HepG2 (cell line): ENCODE measurements around the gene KHK. TPM values are rescaled to one million over a fixed set of nuclear protein-coding genes. Genes with fewer than 3 reads are reported as not detected.

Experiments
- BRD4 ChIP-seq: sonication (generic); formaldehyde crosslinking; IDR thresholded peaks from 2 replicates; pipeline ENCODE4 v1.4.0; 2020; ENCODE audit warnings: missing genetic modification reagents
- HDAC2 ChIP-seq: sonication (generic); formaldehyde crosslinking; IDR thresholded peaks from 2 replicates; pipeline ENCODE4 v1.4.0; 2020; ENCODE audit warnings: missing genetic modification reagents
- JUN ChIP-seq: sonication (generic); formaldehyde crosslinking; IDR thresholded peaks from 2 replicates; pipeline ENCODE4 v1.4.0; 2020; ENCODE audit warnings: mild to moderate bottlenecking, missing genetic modification reagents
- KDM2A ChIP-seq: sonication (generic); formaldehyde crosslinking; IDR thresholded peaks from 2 replicates; pipeline ENCODE4 v1.4.0; 2020; ENCODE audit warnings: low read depth, missing genetic modification reagents, borderline replicate concordance
- KLF9 ChIP-seq: IDR thresholded peaks from 2 replicates; pipeline ENCODE4 v1.6.1; 2016; ENCODE audit warnings: low read depth
- MYC ChIP-seq: sonication (generic); formaldehyde crosslinking; IDR thresholded peaks from 2 replicates; pipeline ENCODE4 v1.9.0; 2021; ENCODE audit warnings: missing genetic modification reagents, borderline replicate concordance
- PHB2 ChIP-seq: fragments of 450-650 bp; IDR thresholded peaks from 2 replicates; pipeline ENCODE4 v1.6.1; 2018; ENCODE audit not compliant: partially characterized antibody
- POLR2AphosphoS2 ChIP-seq: IDR thresholded peaks from 2 replicates; pipeline ENCODE4 v1.6.1; 2011; ENCODE audit warnings: low read depth, low read length, improper control_type of control experiment
- RBFOX2 ChIP-seq: fragments of 200-400 bp; formaldehyde crosslinking; IDR thresholded peaks from 2 replicates; pipeline ENCODE4 v1.6.1; 2017; ENCODE audit warnings: low read depth, mild to moderate bottlenecking, low read length
- RFXAP ChIP-seq: sonication (generic); formaldehyde crosslinking; IDR thresholded peaks from 2 replicates; pipeline ENCODE4 v1.4.0; 2020; ENCODE audit warnings: missing genetic modification reagents, borderline replicate concordance
- RXRB ChIP-seq: IDR thresholded peaks from 2 replicates; pipeline ENCODE4 v1.6.1; 2016; ENCODE audit warnings: borderline replicate concordance, missing genetic modification reagents, missing compliant biosample characterization
- SALL1 ChIP-seq: sonication (generic); formaldehyde crosslinking; IDR thresholded peaks from 2 replicates; pipeline ENCODE4 v1.8.0; 2022; ENCODE audit warnings: mild to moderate bottlenecking, missing genetic modification reagents
- TBP ChIP-seq: sonication (generic); formaldehyde crosslinking; IDR thresholded peaks from 2 replicates; pipeline ENCODE4 v1.5.0; 2020; ENCODE audit warnings: missing genetic modification reagents
- TEAD2 ChIP-seq: sonication (generic); formaldehyde crosslinking; IDR thresholded peaks from 2 replicates; pipeline ENCODE4 v1.9.0; 2021; ENCODE audit warnings: missing genetic modification reagents
- ZBTB44 ChIP-seq: sonication (generic); formaldehyde crosslinking; IDR thresholded peaks from 2 replicates; pipeline ENCODE4 v1.4.0; 2020; ENCODE audit warnings: missing genetic modification reagents
- ZIK1 ChIP-seq: sonication (generic); formaldehyde crosslinking; IDR thresholded peaks from 2 replicates; pipeline ENCODE4 v1.5.0; 2020; ENCODE audit warnings: mild to moderate bottlenecking, low read depth, missing genetic modification reagents, borderline replicate concordance
- ZNF225 ChIP-seq: sonication (generic); formaldehyde crosslinking; IDR thresholded peaks from 2 replicates; pipeline ENCODE4 v1.4.0; 2020; ENCODE audit warnings: mild to moderate bottlenecking, missing genetic modification reagents
- ZNF251 ChIP-seq: sonication (generic); formaldehyde crosslinking; IDR thresholded peaks from 2 replicates; pipeline ENCODE4 v1.9.0; 2021; ENCODE audit warnings: mild to moderate bottlenecking, missing genetic modification reagents
- ZNF383 ChIP-seq: sonication (generic); formaldehyde crosslinking; IDR thresholded peaks from 2 replicates; pipeline ENCODE4 v1.4.0; 2020; ENCODE audit warnings: missing genetic modification reagents, mild to moderate bottlenecking, borderline replicate concordance
- ZNF484 ChIP-seq: sonication (generic); formaldehyde crosslinking; IDR thresholded peaks from 2 replicates; pipeline ENCODE4 v1.5.1; 2020; ENCODE audit warnings: mild to moderate bottlenecking, low read depth, missing genetic modification reagents, borderline replicate concordance
- polyA plus RNA-seq, 8 experiments: library from polyadenylated mRNA; depleted of rRNA in 3 of 8; stranded (reverse) in 7 of 8; unstranded in 1 of 8; fragments of >200 nt; fragmentation: Illumina TruSeq in 4 of 8; extraction: Trizol in 4 of 8; gene quantifications; 2 replicates each; pipeline versions ENCODE4 v1.2.1 to v1.2.3, GENCODE V29; 2011 to 2016; ENCODE audit warnings: low read depth in 4 of 8, missing spikeins in 1 of 8, mixed read lengths in 1 of 8; ENCODE audit not compliant: insufficient read depth in 1 of 8
- total RNA-seq, 5 experiments: library from RNA; depleted of rRNA; stranded (reverse); fragments of >200 nt; fragmentation: Illumina TruSeq; extraction: Trizol; gene quantifications; 2 replicates each; pipeline ENCODE4 v1.2.3, GENCODE V29; 2016; ENCODE audit warnings: low read depth in 1 of 5
- TF ChIP-seq, protein P1 (sequence below): sonication (generic); formaldehyde crosslinking; IDR thresholded peaks from 2 replicates; pipeline ENCODE4 v1.4.0; 2020; ENCODE audit warnings: low read depth, mild to moderate bottlenecking, missing genetic modification reagents
- TF ChIP-seq, protein P2 (sequence below): sonication (generic); formaldehyde crosslinking; IDR thresholded peaks from 2 replicates; pipeline ENCODE4 v1.5.0; 2020; ENCODE audit warnings: missing genetic modification reagents
- TF ChIP-seq, protein P3 (sequence below), 2 experiments: IDR thresholded peaks; 2 replicates each; pipeline ENCODE4 v1.6.1; 2011 to 2012; ENCODE audit warnings: low read length in 2 of 2, borderline replicate concordance in 1 of 2, low read depth in 1 of 2, mild to moderate bottlenecking in 1 of 2, moderate library complexity in 1 of 2

The KHK gene
- total and polyA plus RNA-seq, 2 of the 13 experiments (the other 11 are each of a cell fraction or from before 2014, with no cell fraction given): 40.9 to 99.2 TPM

GRCh38 chr2:27071277-27071989, 15.1 kb upstream of the KHK start, which contains the start of gene OST4 (continued):
- TF ChIP-seq, protein P1, sequence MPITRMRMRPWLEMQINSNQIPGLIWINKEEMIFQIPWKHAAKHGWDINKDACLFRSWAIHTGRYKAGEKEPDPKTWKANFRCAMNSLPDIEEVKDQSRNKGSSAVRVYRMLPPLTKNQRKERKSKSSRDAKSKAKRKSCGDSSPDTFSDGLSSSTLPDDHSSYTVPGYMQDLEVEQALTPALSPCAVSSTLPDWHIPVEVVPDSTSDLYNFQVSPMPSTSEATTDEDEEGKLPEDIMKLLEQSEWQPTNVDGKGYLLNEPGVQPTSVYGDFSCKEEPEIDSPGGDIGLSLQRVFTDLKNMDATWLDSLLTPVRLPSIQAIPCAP (CRISPR knock-in tag): no peak
- peak; percentile 52; the same call in 1 of the 2 replicates for TF ChIP-seq RXRB (CRISPR knock-in tag)
- TF ChIP-seq PHB2: no peak
- no peak for TF ChIP-seq POLR2AphosphoS2
- no peak for TF ChIP-seq HDAC2
- TF ChIP-seq RBFOX2: peak; percentile 99
- TF ChIP-seq TEAD2 (CRISPR knock-in tag): no peak
- peak; percentile 77; the same call in 1 of the 2 replicates for TF ChIP-seq MYC (CRISPR knock-in tag)
- TF ChIP-seq JUN (CRISPR knock-in tag): no peak
- no peak for TF ChIP-seq ZNF251 (CRISPR knock-in tag)
- no peak; the same call in none of the 2 replicates for TF ChIP-seq ZBTB44 (CRISPR knock-in tag)
- TF ChIP-seq ZIK1: no peak
- TF ChIP-seq, protein P2, sequence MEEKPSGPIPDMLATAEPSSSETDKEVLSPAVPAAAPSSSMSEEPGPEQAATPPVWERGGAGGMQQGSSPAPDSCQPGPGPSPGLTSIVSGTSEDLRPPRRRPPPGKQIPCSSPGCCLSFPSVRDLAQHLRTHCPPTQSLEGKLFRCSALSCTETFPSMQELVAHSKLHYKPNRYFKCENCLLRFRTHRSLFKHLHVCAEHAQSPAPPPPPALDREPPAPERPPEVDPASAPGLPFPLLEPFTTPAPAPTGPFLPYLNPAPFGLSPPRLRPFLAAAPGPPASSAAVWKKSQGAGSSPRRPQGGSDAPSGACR: no peak; the same call in 1 of the 2 replicates
- TF ChIP-seq, protein P3, sequence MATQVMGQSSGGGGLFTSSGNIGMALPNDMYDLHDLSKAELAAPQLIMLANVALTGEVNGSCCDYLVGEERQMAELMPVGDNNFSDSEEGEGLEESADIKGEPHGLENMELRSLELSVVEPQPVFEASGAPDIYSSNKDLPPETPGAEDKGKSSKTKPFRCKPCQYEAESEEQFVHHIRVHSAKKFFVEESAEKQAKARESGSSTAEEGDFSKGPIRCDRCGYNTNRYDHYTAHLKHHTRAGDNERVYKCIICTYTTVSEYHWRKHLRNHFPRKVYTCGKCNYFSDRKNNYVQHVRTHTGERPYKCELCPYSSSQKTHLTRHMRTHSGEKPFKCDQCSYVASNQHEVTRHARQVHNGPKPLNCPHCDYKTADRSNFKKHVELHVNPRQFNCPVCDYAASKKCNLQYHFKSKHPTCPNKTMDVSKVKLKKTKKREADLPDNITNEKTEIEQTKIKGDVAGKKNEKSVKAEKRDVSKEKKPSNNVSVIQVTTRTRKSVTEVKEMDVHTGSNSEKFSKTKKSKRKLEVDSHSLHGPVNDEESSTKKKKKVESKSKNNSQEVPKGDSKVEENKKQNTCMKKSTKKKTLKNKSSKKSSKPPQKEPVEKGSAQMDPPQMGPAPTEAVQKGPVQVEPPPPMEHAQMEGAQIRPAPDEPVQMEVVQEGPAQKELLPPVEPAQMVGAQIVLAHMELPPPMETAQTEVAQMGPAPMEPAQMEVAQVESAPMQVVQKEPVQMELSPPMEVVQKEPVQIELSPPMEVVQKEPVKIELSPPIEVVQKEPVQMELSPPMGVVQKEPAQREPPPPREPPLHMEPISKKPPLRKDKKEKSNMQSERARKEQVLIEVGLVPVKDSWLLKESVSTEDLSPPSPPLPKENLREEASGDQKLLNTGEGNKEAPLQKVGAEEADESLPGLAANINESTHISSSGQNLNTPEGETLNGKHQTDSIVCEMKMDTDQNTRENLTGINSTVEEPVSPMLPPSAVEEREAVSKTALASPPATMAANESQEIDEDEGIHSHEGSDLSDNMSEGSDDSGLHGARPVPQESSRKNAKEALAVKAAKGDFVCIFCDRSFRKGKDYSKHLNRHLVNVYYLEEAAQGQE (IDR thresholded peaks at IDR 0.05; ENCODE audit: borderline replicate concordance in 1 of 2, low read depth in 1 of 2, low read length in 2 of 2): peak in 1 of 2 experiments; percentile 67; a peak in 1 of 4 replicates
- TF ChIP-seq TBP (CRISPR knock-in tag): 0 out of 2 replicates have a peak, but pooled peaks have one; percentile 43
- TF ChIP-seq ZNF383 (CRISPR knock-in tag): no peak
- TF ChIP-seq ZNF225: no peak
- peak; percentile 68; the same call in 1 of the 2 replicates for TF ChIP-seq RFXAP (CRISPR knock-in tag)
- TF ChIP-seq SALL1 (CRISPR knock-in tag): peak; percentile 84
- no peak for TF ChIP-seq ZNF484 (CRISPR knock-in tag)
- peak; percentile 98 for TF ChIP-seq KDM2A
- peak; percentile 90; the same call in 1 of the 2 replicates for TF ChIP-seq KLF9 (CRISPR knock-in tag)
- TF ChIP-seq BRD4 (CRISPR knock-in tag): peak; percentile 8; the same call in 1 of the 2 replicates
